IPS-NIHi7 (cell line): Measurements from ENCODE around the gene METRNL.

Experiments
- DNase-seq: peaks from one replicate; pipeline ENCODE4 v3.0.0; 2012; ENCODE audit warnings: mixed read lengths; ENCODE audit errors: extremely low spot score

The METRNL gene

DNA sequence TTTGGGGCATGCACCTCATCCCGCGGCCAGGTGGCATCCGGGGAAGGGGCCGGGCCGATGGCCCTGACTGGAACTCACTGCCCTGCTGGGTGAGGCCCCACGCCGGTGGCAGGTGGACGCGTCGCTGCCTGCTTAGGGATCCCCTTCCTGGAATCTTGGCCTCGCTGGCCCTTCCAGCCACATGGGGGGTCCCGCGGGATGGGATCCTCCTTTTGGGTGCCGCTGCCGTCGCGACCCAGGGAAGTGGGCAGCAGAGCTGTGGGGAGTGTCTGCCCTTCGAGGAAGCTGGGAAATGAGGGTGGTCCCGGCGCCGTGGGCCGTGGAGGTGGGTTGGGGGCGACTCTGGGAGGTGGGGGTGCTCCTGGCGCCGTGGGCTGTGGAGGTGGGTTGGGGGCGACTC lies 12.8 kb downstream of the METRNL start:
- no peak for DNase-seq

- DNase-seq, result no peak
Observed at GRCh38 chr17:83092931-83093330, 13.5 kb downstream of the METRNL start.

GRCh38 chr17:83093506-83093905 lies 14.1 kb downstream of the METRNL start:
- DNase-seq, result no peak

DNA sequence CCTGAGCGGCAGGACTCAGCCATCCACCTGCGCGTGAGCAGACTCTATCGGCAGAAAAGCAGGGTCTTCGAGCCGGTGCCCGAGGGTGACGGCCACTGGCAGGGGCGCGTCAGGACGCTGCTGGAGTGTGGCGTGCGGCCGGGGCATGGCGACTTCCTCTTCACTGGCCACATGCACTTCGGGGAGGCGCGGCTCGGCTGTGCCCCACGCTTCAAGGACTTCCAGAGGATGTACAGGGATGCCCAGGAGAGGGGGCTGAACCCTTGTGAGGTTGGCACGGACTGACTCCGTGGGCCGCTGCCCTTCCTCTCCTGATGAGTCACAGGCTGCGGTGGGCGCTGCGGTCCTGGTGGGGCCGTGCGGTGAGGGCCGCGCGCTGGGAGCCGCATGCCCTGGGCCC lies 14.9 kb downstream of the METRNL start:
- DNase-seq, result no peak

GRCh38 chr17:83095016-83095415 lies 15.6 kb downstream of the METRNL start:
- DNase-seq, result no peak

DNA sequence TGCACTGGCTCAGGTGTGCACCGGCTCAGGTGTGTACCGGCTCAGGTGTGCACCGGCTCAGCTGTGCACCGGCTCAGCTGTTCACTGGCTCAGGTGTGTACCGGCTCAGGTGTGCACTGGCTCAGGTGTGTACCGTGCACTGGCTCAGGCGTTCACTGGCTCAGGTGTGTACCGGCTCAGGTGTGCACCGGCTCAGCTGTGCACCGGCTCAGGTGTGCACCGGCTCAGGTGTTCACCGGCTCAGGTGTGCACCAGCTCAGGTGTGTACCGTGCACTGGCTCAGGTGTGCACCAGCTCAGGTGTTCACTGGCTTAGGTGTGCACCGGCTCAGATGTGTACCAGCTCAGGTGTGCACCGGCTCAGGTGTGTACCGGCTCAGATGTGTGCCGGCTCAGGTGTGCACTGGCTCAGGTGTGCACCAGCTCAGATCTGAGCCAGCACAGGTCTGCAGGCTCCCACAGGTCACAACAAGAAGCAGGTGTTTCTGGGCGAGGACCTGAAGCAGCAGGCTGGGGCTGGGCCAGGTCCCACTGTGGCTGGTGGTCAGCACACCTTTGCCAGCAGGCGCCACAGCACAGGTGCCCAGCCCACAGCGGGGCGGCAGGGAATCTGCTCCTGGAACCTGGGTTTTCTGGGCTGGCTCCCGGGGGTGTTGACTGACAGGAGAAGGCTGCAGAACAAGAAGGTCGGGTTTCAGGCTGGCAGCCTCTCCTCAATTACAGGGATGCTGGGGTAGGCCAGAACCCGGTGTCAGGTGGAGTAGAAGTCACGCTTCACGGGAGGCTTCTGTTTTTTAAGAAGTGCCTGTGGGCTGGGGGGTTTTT lies 17.2 kb downstream of the METRNL start:
- peak; percentile 53 for DNase-seq

DNA sequence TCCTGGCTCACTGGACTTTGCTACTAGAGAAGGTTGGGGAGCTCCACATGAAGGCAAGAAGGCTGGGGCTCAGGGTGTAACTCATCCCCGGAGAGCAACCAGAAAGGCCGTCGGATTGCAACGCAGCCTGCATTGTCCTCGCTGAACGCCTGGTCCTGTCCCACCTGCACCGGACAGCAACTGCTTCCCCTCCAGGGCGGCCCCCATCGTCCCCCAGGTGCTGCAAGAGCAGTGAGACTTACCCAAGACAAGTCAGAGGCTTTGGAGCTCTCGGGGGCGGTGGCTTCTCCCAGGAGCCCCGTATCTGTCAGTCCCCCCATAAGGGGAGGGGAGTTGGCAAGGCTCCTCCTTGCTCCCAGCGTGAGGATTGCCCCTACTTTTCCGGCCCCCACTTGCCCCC lies 18.4 kb downstream of the METRNL start:
- DNase-seq, result no peak

- DNase-seq, result no peak
Observed at GRCh38 chr17:83098241-83099085, 19.1 kb downstream of the METRNL start.

DNA sequence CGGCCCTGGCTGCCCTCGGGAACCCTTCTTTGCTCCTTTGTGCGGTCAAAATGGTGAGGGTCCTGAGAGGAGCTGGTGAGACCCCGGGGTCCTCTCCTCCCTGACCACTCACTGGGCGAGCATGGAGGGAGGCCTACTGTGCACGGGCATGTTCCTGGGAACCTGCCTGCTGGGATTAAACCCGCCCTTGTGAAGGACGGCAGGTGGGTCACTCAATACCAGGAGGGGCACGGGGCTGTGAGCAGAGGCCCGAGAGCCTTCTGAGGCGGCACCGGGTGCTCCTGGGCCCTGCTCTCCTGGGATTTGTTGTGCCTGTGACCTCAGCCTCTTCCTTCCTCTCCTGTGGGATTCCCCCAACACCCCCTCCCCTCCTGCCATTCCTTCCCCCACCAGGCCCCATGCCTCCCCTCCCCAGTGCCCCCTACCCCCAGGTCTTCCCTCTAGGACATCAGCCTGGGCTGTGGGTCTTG lies 19.7 kb downstream of the METRNL start:
- DNase-seq, result no peak

- DNase-seq, result no peak
Observed at GRCh38 chr17:83099570-83100181, 20.3 kb downstream of the METRNL start.

DNA sequence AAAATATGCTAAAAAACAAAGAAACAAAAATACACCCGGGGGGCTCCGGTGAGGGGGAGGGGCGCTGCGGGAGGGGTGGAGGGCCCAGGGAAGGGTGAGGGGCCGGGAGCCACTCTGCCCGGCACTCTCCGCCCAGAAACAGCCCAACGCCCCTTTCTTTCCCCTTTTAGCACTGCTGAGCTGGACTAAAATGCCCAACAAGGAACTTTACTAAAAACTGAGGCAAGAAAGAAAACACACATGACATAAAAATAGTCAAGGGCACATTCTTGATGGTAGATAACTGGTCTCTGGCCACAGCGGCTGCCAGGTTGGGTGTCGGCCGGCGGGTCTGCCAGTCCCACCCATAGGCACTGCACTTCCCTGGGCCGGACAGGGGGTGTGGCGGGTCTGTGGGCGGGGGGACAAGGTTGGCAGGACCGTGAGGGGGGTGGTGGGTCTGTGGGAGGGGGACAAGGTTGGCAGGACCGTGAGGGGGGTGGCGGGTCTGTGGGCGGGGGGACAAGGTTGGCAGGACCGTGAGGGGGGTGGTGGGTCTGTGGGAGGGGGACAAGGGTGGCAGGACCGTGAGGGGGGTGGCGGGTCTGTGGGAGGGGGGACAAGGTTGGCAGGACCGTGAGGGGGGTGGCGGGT lies 20.9 kb downstream of the METRNL start:
- DNase-seq, result no peak

DNA sequence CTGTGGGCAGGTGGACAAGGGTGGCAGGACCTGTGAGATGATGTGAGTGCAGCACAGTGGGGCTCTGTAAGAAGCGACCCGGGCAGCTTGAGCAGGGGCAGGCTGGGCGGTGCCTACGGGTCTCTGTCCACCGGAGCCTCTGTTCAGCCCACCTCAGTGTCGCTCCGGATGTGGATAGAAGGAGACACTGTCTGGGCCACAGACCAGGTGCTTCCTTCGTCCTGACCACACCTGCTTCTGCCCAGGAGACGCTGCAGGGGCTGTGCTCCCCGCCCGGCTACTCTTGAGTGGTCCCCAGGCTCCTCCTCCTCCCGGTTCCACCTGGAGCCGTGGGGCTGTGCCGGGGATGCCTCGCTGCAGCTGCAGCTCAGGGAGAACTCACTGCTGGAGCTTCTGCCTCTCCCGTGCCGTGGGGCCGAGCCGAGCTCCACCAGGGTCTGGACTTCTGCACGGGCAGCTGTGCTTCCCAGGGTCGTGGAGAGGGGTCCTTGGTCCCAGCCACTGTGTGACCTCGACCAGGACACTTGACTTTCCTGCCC lies 21.5 kb downstream of the METRNL start:
- DNase-seq, result no peak

GRCh38 chr17:83101805-83102480 lies 22.5 kb downstream of the METRNL start:
- no peak for DNase-seq

GRCh38 chr17:83103200-83103942 lies 24.0 kb downstream of the METRNL start:
- no peak for DNase-seq

DNA sequence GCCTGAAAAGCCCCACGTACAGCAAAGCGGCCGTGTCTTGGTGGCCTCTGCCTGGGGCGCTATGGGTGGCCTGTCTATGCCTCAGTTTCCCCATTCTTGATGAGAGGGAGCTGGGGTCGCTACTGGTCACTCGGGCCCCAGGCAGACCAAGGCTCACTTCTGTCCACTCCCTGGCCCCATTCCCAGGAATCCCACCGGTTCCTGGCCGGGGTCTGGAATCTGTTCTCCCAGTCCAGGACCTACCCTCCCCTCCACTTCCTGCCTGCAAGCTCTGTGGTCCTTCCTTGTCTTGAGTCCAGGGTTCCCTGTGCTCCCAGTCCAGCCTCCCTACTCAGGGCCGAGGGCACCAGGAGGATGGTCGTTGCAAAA lies 24.5 kb downstream of the METRNL start:
- no peak for DNase-seq

DNA sequence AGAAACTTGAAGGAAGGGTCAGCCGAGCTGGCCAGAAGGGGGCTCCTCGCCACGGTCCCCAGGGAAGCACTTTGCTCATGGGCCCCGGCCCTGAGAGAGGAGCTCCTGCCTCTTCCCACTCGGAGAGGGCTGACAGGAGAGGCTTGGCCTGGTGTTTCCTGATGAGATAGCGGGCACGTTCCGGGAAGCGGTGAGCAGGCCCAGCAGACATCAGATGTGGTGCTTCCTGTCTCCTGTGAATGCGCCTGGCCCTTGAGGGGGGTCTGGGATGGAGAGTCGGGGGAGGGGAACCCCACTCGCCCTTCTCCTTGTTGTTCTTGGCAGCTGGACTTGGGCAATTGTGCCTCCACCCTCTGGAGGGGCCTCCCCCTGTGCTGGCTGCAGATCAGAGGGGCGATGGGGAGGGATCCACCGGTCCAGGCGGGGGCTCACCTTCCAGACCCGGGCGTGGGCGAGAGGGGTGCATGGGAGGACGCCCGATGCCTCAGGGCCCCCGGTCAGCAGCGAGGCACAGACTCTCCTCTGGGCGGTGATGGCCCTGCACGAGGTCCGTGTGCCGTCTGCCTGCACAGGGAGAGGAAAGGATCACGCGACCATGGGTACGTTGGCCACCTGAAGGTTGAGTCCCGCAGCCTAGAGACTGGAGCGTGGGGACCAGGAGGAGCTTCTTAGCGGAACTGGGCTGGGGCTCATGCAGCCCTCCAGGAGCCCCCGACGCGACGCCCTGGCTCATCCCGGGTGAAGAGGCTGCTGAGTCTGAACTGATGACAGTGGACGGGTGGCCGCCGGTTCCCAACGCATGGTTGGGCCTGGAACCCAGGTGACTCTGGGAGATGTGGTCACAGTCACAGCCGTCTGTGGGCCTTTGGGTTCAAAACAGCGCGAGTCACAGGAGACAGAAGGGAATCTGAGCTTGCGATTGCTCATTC lies 25.4 kb downstream of the METRNL start:
- DNase-seq, result no peak

GRCh38 chr17:83105512-83105911 lies 26.1 kb downstream of the METRNL start:
- no peak for DNase-seq

GRCh38 chr17:83106056-83106588 lies 26.7 kb downstream of the METRNL start:
- DNase-seq, result no peak
